Medulla oblongata (tissue), 1 donor: ENCODE data around the gene KANSL3.
A peak's percentile ranks its signal among the peaks of the same experiment; 100 is the strongest.
"Not testable (repeated sequence)": the region's sequence is repeated elsewhere in the genome, so short reads cannot be mapped to it uniquely, and the experiment has no call there.

Experiments
- DNase-seq: peaks from one replicate; pipeline ENCODE4 v3.0.0-alpha.2; 2015; ENCODE audit errors: extremely low spot score

Gene KANSL3

GRCh38 chr2:96654791-96655190 lies 16.7 kb upstream of the KANSL3 start:
- DNase-seq = not testable (repeated sequence)

DNA sequence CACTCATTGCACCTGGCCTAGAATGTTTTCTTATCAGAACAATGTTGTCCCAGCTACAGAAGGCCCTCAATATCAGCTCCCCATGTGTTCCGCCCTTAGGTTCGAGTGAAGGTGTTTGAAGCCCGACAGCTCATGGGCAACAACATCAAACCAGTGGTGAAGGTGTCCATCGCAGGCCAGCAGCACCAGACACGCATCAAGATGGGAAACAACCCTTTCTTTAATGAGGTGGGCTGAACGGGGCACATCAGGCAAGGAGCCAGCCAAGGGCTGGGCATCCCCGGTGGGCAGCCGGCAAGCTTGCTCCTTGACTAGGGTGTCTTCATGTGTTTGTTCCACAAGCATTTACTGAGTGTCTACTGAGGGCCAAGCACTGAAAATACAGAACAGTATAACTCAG lies 13.7 kb upstream of the KANSL3 start:
- no peak for DNase-seq

DNA sequence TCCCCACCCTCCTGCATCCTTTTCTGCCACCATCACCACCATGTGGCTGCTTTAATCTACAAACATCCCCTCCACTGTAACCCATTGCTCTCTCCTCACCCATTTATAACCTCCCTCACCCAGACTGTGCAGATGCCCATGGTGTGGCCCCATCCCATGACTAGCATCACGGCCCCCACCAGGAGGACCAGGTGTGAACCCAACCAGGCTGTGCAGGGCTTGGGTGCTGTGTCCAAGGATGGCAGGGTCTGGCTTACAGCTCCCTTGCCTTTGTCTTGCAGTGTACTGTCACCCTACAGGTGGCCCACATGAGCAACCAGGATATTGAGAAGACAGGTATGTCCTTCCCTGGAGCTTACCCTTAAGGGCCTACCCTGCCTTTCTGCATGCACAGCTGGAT lies 11.2 kb upstream of the KANSL3 start:
- DNase-seq = no peak

DNA sequence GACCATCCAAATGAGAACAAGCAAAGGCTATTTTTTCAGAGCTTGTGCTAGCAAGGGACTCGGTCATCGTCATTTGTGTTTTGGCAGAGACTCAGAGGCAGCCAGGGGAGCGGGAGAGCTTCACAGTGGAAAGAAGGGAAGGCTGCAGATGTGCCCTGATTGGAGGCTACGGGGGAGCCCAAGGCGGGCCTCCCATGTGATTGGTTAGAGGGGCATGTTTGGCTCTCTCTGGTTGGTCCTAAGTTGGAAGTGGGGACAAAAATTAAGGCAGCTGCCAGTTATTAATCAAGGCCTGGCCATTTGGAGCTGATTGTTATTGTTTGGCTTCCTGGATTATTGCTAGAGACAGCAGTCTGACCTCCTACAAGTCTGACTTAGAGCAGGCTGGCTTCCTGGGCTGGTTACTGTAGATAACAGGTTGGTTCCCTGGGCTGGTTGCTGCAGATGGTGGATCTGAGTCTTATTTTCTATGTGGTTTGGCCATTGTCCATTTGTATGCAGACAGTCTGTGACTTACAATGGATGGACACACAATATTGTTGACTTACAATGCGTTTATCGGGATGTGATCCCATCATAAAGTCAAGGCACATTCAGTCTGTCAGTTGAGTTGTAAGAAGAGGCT lies 10.3 kb upstream of the KANSL3 start:
- no peak for DNase-seq

DNA sequence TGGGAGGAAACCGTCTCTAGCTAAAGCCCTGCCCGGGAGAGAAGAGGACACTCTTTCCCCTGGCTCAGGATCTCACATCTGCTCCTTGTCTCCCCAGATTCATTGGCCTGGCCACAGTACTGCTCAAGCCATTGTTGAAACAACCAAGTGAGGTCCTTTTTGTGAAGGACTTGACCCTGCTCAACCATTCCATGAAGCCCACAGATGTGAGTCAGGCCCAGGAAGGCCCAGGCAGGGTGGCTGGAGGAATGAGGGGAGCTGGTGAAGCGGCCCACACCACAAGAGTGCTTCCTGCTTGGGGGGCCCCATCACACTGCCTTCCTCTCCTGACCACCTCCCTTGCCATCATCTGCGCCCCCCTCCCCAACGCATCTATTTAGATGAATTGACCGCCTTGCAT lies 9.6 kb upstream of the KANSL3 start:
- DNase-seq = no peak

DNA sequence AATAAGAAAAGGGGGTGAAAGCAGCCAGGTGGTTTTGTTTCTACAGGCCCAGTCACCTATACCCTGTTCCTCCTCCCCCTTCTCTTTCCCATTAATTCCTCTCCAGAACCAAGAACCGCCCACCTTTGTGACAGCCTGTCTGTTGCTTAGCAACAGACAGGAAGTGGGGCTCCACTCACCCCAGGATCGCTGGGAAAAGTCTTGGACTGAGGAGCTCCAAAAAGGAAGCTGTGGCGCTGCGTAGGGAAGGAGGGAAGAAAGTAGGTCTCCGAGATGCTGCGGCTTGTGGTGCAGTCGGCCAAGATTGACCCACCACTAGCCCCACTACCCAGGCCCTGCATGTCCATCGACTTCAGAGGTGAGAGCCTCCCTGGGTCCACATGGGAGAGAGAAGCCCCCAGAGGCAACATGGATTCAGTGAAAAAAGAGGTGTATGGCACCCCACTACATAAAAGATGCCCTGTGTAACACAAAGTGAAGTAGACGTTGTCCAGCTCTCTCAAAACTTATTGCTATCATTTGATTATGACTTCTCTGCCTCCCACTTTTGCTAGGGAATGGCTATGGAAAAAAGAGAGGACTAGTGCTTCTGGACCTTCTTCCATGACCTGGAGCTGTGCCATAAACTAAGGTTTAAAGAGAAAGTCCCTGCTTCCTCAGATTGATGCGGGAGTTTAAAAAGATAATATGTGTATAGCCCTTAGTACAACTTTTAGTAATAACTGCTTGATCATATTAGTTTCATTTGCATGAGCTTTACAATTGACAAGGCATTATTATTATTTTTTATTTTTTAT lies 4.7 kb upstream of the KANSL3 start, which contains the start of gene FER1L5:
TSS of gene FER1L5 (plus strand) at position 201 of the 797 bp plus-strand sequence. CDS start at position 274, 73 bp downstream.
- DNase-seq = peak; percentile 17

GRCh38 chr2:96637385-96638143 lies 548 bp downstream of the KANSL3 start:
- peak; percentile 76 for DNase-seq

- DNase-seq = peak; percentile 20
Measured at GRCh38 chr2:96636551-96637171, 1.5 kb downstream of the KANSL3 start.

DNA sequence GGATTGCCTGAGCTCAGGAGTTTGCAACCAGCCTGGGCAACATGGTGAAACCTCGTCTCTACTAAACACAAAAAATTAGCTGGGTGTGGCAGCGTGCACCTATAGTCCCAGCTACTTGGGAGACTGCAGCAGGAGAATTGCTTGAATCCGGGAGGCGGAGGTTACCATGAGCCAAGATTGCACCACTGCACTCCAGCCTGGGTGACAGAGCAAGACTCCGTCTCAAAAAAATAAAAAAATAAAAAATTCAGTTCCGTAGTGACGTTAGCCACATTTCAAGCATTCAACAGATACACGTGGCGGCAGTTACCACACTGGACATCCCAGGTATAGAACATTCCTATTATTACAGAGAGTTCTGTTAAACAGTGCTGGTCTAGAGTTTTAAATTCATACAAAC lies 4.5 kb downstream of the KANSL3 start:
- DNase-seq = no peak

DNA sequence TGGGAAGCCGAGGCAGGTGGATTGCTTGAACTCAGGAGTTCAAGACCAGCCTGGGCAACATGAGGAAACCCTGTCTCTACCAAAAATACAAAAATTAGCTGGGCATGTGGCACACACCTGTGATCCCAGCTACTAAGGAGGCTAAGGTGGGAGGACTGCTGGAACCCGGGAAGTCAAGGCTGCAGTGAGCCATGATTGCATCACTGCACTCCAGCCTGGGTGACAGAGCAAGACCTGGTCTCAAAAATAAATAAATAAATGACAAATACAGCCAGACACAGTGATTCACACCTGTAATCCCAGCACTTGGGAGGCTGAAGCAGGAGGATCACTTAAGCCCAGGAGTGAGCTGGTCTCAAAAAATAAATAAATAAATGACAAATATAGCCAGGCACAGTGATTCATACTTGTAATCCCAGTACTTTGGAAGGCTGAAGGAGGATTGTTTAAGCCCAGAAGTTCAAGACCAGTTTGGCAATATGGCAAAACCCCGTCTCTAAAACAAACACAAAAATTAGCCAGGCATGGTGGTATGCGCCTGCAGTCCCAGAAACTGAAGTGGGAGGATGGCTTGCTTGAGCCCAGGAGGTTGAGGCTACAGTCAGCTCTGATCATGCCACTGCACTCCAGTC lies 6.2 kb downstream of the KANSL3 start:
- no peak for DNase-seq

DNA sequence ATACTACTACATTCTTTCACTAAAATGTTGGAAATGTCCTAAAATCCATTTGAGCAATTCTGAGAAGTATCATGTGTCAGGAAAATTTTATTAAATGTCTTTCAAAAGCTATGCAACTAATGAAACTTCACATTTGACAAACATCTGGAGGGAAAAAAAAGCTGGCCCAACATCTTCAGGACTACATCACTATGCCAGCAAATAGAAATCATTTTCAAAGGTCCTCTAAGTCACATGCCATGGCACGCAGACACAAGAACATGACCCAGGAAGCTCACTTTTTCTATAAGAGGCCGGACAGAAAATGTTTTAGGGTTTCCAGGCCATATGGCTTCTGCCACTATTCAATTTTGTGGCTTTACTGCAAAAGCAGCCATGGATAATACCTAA lies 11.6 kb downstream of the KANSL3 start:
- no peak for DNase-seq

GRCh38 chr2:96625571-96626552 lies 12.2 kb downstream of the KANSL3 start:
- no peak for DNase-seq

DNA sequence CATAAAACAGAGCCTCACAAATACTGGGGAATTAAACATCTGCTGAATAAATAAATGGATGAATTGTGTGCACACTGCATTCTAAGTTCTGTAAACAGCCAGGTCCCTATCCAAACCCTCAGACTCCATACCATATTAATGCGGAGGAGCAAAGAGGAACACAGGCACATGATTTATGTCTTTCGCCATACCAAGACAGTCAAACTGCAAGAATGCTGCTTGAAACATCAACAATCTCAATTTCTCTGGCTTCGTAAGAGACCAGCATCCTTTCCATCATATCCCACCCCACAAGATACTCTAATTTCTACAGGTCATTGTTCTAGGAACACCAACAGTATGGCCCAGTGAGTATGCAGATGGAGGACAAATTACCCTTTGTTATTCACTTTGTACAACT lies 15.0 kb downstream of the KANSL3 start:
- peak; percentile 47 for DNase-seq

DNA sequence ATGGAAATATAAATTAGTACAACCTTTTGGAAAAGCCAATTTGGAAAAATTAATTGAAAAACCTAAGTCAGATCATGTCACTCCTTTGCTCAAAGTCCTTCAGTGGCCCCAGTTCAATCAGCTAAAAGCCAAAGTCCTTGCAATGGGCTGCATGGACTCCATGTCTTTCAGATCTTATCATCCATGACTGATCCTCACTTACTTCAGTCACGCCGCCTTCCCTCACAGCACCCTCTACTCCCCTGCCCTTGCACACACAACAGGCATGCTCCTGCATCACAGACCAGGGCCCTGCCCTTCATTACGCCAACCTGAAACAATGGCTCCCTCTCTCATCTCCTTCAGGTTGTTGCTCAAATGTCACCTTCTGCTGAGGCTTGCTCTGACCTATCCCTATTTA lies 15.6 kb downstream of the KANSL3 start:
- no peak for DNase-seq

DNA sequence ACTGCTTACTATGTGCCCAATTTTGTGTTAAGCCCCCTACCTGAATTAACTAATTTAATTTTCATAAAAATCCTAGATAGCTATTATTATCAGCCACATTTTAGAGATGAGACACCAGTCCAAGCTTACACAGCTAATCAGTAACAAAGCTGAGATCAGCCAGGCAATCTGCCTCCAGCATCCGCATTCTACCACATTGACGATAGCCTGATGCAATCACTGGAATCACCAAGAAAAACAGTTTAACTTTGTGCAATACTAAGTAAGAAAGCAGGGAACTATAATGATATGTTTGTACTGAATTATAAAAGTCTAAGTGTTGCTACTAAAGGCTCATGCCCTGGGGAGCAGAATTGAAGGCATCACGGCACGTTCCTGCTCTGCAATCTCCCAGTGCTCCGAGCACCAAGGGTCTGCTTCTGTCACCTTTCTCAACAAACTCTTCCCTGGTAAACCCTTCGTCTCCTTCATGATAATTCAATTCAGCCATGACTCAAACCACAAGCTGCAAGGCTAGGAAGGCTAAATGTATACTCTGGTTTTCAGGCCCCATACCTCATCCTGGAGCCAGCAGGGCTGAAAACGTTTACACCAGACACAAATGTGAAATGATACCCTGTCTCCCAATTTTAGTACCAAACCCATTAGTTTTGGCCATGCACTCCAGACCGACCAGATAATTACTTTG lies 19.4 kb downstream of the KANSL3 start:
- no peak for DNase-seq

DNA sequence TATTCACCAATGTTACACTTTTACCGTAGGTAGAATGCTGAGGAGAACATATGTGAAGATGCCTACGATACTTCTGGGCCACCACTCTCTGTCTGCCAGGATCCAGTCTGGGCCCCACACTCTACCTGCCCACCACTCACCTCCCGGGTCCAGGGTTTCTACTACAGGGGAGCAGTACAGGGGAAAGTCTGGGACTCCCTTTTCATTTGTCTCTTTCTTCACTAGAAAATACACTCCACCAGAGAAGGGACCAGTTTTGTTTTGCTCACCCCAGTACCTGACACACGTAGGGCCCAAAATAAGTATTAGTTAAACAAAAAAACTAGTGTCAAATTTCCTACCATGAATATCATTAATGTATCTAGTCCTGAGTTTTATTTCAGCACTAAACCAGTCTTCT lies 21.1 kb downstream of the KANSL3 start:
- no peak for DNase-seq

- DNase-seq = no peak
Measured at GRCh38 chr2:96616535-96616934, 21.6 kb downstream of the KANSL3 start.

DNA sequence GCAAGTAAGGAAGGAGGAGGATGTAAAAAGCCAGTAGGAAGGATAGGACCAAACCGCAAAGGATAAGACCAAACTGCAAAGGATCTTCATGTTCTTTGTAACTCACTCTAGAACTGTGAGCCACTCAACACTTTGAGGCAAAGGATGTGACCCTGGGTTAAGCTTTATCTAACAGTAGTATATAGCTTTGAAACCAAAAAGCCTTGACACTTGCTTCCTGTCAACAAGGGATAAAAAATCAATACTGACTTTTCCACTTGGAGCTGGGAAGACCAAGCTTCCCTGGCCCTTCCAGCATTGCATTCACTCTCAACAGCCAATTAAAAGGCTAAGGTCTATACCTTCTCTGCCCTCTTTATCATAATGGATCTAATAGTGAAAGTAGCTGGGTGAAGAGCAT lies 22.0 kb downstream of the KANSL3 start:
- no peak for DNase-seq

GRCh38 chr2:96608469-96609455 lies 29.4 kb downstream of the KANSL3 start:
- peak; percentile 41 for DNase-seq
